DMS79 (cell line): ENCODE data around the gene MTCL1.

Experiments used
- DNase-seq: peaks from one replicate; lab custom pipeline; 2025; lab: John Stamatoyannopoulos, UW

Gene MTCL1

GRCh38 chr18:8793445-8794155 is 88.2 kb downstream of the MTCL1 start:
- DNase-seq: no peak

DNA sequence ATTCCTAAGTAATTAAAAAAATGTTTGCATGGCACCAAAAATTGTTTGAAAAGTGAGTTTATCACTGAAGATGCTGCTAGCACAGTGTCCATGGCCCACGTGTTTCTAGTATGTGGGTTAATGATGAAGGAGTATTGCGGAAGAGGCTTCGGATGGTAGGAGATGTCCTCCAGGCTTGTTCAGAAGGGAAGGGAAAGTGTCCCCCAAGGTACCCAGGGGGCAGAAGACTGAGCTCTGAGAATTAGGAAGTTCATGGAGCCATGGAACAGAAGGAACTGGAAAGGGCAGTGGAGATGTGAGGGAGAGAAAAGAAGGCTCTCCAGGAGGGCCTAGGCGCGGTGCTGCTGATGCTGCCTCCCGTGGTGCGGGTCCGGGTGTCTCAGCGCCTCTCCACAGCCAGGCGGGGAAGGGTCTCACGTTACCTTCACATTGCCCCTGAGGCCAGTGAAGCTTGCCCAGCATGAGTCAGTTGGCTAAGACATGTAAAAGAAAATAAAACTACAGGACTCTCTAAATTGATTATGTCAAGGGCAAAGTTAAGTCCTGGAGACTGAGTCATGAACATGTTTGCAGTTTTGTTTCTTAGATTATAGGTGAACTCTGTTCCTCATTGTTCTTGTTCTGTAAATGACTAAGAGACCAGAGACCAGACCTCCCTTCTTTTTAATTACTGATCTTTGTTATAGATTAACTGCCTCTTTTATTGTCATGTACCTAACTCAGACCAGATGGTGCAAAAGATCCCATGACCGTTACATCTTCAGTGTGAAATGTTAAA is 89.0 kb downstream of the MTCL1 start:
- no peak for DNase-seq

DNA sequence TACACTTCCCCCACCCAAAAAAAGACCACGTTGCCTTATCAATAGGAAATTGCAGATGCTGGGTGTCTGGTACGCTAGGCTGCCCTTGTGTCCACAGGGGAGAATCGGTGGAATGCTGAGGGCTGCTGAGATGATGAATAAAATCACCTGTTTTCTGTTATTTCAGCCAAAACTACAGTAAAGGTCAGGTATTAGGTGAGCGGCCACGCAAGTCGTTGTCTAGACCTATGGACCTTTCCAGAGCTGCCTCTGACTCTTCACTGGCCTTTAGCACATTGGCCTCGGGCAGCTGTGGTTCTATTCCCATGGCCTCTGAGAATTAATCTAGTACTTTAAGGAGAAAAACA is 89.6 kb downstream of the MTCL1 start:
- DNase-seq: no peak

DNA sequence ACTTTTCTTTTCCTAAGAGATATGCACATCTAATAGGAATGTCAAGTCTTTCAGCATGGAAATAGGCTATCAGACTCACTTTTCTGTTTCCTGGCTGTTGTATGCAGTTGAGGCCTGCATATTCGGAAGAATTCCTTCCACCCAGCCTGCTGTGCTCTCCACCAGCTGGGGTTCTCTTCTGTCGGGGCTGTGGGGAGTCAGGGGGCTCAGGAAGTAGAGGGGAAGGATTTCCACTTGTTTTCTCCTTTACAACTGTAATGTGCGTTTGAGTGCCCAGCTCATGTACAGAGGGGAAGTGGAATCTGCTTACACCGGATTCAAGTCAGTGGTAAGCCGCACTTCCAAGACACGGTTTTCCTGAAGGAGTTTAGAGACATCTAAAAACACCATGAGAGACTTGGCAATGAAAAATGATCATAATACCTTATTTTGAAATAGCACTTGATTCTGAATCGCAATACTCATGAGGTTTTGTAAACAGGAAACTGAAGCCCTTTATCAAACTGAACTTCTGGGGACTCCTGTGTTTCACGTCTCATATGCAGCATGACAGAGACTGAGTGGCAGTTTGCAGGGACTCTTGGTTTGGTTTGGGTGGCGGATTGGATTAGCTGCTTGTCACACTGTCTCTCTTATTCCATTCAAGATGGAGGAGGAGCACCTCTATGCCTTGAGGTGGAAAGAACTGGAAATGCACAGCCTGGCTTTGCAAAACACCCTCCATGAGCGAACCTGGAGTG is 90.4 kb downstream of the MTCL1 start:
- no peak for DNase-seq

- no peak for DNase-seq
Observed at GRCh38 chr18:8797206-8797605, 91.8 kb downstream of the MTCL1 start.

GRCh38 chr18:8799001-8799400 is 93.6 kb downstream of the MTCL1 start:
- peak; percentile 77 for DNase-seq

- DNase-seq: no peak
Observed at GRCh38 chr18:8799596-8800441, 94.5 kb downstream of the MTCL1 start.

GRCh38 chr18:8800445-8800844 is 95.1 kb downstream of the MTCL1 start:
- DNase-seq: no peak

DNA sequence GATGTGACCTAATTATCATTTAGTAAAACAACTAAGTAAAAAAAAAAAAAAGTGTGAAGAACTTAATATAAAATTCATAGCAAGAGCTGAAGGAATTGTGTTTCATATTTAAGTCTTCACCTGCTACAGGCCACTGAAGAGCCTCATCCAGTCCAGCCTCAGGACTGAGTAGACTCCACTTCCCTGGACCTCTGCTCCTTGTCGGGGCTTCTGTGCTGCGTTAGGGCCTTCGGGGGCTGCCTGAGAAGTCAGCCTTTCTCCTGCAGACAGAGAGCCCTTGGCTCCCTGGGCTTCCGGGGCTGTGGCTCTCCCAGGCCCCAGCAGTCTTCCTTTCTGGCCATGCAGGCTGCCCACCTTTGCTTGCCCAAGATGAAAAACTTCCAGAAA is 95.5 kb downstream of the MTCL1 start:
- DNase-seq: no peak

GRCh38 chr18:8801263-8801901 is 96.0 kb downstream of the MTCL1 start:
- no peak for DNase-seq

DNA sequence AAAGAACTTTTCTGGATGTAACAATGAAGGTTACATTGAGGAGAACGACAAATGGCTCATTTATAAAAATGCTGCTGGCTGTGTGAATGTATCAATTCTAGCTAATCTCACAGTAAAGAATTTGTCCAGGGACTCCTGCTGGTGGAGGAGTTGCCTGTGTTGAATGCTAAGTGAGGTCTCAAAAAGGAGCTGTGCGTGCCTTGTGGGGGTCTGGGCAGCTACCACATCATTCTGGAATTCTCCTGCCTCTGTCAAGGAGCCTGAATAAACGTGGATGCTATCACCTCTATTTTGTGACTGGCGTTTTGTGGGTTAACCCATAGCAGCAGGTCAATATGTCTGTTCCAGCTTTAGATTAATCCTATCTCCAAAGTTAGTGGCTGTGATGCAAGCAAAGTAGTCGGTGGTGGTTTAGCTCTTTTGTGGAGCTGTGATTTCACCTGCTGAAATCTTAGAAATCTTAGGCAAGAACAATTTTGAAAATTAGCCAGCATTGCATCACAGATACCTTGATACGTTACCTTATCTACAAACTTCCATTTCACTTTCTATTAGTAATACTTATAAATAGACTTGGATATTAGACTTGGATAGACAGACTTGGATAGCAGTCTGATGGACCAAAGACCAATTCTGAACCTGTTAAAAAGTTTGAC is 96.8 kb downstream of the MTCL1 start:
- DNase-seq: no peak

DNA sequence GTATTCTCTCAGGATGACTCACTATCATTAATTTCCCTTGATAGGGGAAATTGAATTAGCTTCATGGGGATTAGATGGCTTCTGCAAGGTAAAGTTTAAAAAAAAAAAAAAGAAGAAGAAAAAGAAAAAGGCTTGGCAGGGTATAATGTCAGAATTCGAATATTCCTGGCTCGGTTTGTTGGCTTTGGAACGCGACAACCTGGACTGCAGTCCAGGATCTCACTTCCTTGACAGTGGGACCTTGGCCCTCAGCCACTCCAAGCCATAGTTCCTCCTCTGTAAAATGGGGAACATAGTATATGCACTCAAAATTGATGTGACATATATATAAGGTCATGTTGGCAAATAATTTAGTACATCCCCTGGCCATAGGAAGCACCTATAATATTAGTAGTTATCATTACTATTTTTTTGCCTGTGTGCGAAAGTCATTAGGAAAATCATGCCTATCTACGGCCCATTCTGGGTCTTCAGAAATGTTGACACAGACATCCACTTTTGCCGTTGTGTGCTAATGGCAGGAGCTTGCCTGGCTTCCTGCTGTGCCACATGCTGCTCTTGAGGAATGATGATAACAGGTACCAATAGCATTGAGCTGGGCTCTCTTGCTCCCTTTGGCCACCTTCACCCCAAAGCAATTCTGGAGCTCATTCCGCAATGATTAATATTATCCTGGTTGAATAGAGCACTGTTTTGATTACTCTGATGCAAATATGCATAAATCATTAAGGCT is 97.9 kb downstream of the MTCL1 start:
- no peak for DNase-seq

GRCh38 chr18:8803957-8804356 is 98.6 kb downstream of the MTCL1 start:
- no peak for DNase-seq

- DNase-seq: no peak
Observed at GRCh38 chr18:8805552-8805951, 100.2 kb downstream of the MTCL1 start.

DNA sequence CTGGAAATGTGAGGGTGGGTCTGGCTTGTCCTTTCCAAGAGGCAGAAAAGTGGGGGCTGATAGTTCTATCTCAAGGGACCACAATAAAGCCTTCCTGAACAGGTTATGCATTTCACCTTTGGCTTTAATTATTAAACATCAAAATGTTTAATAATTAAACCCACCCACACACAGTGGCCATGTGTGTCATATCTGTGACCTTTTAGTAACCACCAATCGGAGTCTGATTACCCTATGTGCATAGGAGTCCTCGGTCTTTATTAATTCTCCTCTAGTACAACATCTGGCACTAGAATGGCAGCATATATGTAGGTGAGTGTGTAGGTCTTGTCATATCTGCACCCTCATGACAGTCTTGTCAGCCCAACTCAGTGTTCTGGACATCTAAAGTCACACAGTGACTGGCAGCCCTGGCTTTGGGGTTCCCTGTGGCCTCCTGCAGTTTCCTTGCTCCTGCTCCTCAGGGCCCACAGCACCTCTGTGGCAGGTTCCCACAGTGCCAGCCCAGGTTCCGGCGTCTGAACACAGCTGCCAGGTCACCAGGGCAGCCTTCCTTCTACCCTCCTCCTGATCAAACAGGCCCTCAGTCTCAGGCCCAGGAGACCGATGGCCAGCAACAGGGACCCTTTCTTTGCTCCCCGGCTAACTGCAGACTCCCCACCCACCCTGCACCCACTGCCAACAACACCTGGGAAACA is 100.9 kb downstream of the MTCL1 start:
- DNase-seq: no peak

- no peak for DNase-seq
Observed at GRCh38 chr18:8806798-8807487, 101.6 kb downstream of the MTCL1 start.

GRCh38 chr18:8807488-8807805 is 102.1 kb downstream of the MTCL1 start:
- no peak for DNase-seq

DNA sequence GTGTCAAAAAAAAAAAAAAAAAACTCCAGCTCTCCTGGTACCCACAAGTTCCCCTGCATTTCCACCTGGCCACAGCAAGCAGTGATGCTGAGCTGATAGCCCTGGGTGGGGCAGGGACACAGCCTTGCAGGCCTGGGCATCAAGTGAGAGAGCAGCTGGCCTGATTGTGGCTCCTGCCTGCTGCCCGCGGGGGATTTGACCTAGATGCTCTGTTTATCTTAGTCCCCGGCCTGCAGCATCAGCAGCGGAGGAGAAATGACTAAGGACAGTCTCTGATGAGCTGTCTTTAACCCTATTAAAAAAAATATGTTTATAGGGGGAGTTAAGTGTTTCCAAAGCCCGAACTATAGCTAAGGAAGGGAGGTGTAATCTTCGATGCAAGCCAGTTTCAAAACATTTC is 102.6 kb downstream of the MTCL1 start:
- DNase-seq: no peak

DNA sequence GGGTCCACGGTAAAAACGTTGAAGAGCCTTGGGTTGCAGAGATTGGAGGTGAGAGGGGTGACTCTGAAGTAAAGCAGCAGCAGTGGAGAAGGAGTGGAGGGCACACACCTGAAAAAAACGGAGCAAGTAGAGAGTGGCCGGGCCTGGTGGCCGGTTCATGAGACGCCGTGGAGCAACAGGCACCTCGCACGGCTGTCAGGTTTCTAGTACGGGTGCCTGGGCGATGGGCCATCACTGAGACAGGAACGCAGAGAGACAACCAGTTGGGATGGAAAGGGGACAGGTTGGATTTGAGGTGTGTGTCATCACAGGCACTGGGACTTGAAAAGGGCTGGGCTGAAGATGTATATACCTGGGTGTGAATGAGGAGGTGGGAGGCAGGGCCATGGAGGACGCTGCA is 104.2 kb downstream of the MTCL1 start:
- DNase-seq: no peak
